Mesenchymal stem cell (in vitro differentiated cells and primary cell): Measurements from ENCODE around the gene ANKS1A.
A peak's percentile ranks its signal among the peaks of the same experiment; 100 is the strongest.

Experiments used
- DNase-seq: peaks from one replicate; pipeline ENCODE4 v3.0.0-alpha.2; 2013
- H2AFZ ChIP-seq: one replicate; pipeline ENCODE4 v1.6.1; 2013; ENCODE audit warnings: low read depth, mild to moderate bottlenecking, control low read depth, inconsistent platforms, low read length, moderate library complexity
- H2AK5ac ChIP-seq: 2 replicates; pipeline ENCODE4 v1.6.1; 2013; ENCODE audit warnings: low read length, moderate library complexity, mild to moderate bottlenecking, inconsistent platforms; ENCODE audit not compliant: severe bottlenecking
- H2BK120ac ChIP-seq: one replicate; pipeline ENCODE4 v1.6.1; 2013; ENCODE audit warnings: low read depth, mild to moderate bottlenecking, inconsistent platforms, low read length, moderate library complexity
- H2BK12ac ChIP-seq, 2 experiments: one replicate each; pipeline ENCODE4 v1.6.1; 2013; ENCODE audit warnings: inconsistent platforms in 2 of 2, low read length in 2 of 2, mild to moderate bottlenecking in 2 of 2, moderate library complexity in 2 of 2, control low read depth in 1 of 2
- H2BK15ac ChIP-seq: one replicate; pipeline ENCODE4 v1.6.1; 2013; ENCODE audit warnings: mild to moderate bottlenecking, low read depth, inconsistent platforms; ENCODE audit not compliant: poor library complexity, severe bottlenecking
- H2BK5ac ChIP-seq: 2 replicates; pipeline ENCODE4 v1.6.1; 2013; ENCODE audit warnings: low read depth, mild to moderate bottlenecking, low read length, control low read depth, inconsistent platforms; ENCODE audit not compliant: poor library complexity, severe bottlenecking
- H3K14ac ChIP-seq, 2 experiments: one replicate each; pipeline ENCODE4 v1.6.1; 2013; ENCODE audit warnings: inconsistent platforms in 2 of 2, low read length in 2 of 2, control low read depth in 1 of 2, mild to moderate bottlenecking in 1 of 2, moderate library complexity in 1 of 2
- H3K18ac ChIP-seq, 2 experiments: one replicate each; pipeline ENCODE4 v1.6.1; 2013; ENCODE audit warnings: inconsistent platforms in 2 of 2, low read length in 2 of 2, control low read depth in 1 of 2, low read depth in 1 of 2, mild to moderate bottlenecking in 1 of 2
- H3K23ac ChIP-seq, 2 experiments: one replicate each; pipeline ENCODE4 v1.6.1; 2013; ENCODE audit warnings: inconsistent platforms in 2 of 2, low read length in 2 of 2, mild to moderate bottlenecking in 2 of 2, moderate library complexity in 2 of 2, control low read depth in 1 of 2
- H3K27ac ChIP-seq: 2 replicates; pipeline ENCODE4 v1.5.1; 2013; ENCODE audit warnings: mild to moderate bottlenecking, moderate library complexity, low read length, control low read depth, inconsistent platforms; ENCODE audit not compliant: poor library complexity, severe bottlenecking
- H3K27me3 ChIP-seq, 2 experiments: 2 replicates each; pipeline versions ENCODE4 v1.6.1 to v1.7.0; 2013; ENCODE audit warnings: low read length in 2 of 2, mild to moderate bottlenecking in 2 of 2, moderate library complexity in 2 of 2, control low read depth in 1 of 2, inconsistent platforms in 1 of 2; ENCODE audit not compliant: control insufficient read depth in 1 of 2, insufficient read depth in 1 of 2
- H3K36me3 ChIP-seq, 2 experiments: 2 replicates each; pipeline versions ENCODE4 v1.6.1 to v1.7.0; 2013; ENCODE audit warnings: low read length in 2 of 2, control low read depth in 1 of 2, inconsistent platforms in 1 of 2, low read depth in 1 of 2, mild to moderate bottlenecking in 1 of 2; ENCODE audit not compliant: insufficient read depth in 2 of 2, control insufficient read depth in 1 of 2
- H3K4ac ChIP-seq, 2 experiments: one replicate each; pipeline ENCODE4 v1.6.1; 2013; ENCODE audit warnings: inconsistent platforms in 2 of 2, low read length in 2 of 2, mild to moderate bottlenecking in 2 of 2, moderate library complexity in 2 of 2, control low read depth in 1 of 2, low read depth in 1 of 2
- H3K4me1 ChIP-seq: 2 replicates; pipeline ENCODE4 v1.6.1; 2013; ENCODE audit warnings: low read depth, low read length, control low read depth; ENCODE audit not compliant: control insufficient read depth, insufficient read depth
- H3K4me2 ChIP-seq: 2 replicates; pipeline ENCODE4 v1.6.1; 2013; ENCODE audit warnings: low read length, mild to moderate bottlenecking, inconsistent platforms; ENCODE audit not compliant: poor library complexity, severe bottlenecking
- H3K4me3 ChIP-seq, 2 experiments: 2 replicates each; pipeline versions ENCODE4 v1.5.1 to v1.7.0; 2013; ENCODE audit warnings: low read length in 2 of 2, mild to moderate bottlenecking in 2 of 2, control low read depth in 1 of 2, low read depth in 1 of 2; ENCODE audit not compliant: insufficient read depth in 1 of 2
- H3K79me1 ChIP-seq: replicated peaks from 2 replicates; pipeline ENCODE4 v1.6.1; 2013; ENCODE audit warnings: mild to moderate bottlenecking, control low read depth, low read length, inconsistent platforms; ENCODE audit not compliant: poor library complexity, severe bottlenecking
- H3K9ac ChIP-seq: 2 replicates; pipeline ENCODE4 v1.7.0; 2013; ENCODE audit warnings: mild to moderate bottlenecking, low read length, moderate library complexity
- H3K9me3 ChIP-seq: 2 replicates; pipeline ENCODE4 v1.7.0; 2013; ENCODE audit warnings: mild to moderate bottlenecking, low read length; ENCODE audit not compliant: control insufficient read depth
- H4K8ac ChIP-seq: one replicate; pipeline ENCODE4 v1.6.1; 2013; ENCODE audit warnings: inconsistent platforms, mild to moderate bottlenecking, low read length, moderate library complexity
- H4K91ac ChIP-seq: one replicate; pipeline ENCODE4 v1.6.1; 2013; ENCODE audit warnings: mild to moderate bottlenecking, low read length, inconsistent platforms
- WGBS: methylation state at CpG from one replicate; pipeline ENCODE4 v1.1.7; 2013; ENCODE audit warnings: mixed read lengths; 5-methylcytosine and 5-hydroxymethylcytosine counted together

The ANKS1A gene

DNA sequence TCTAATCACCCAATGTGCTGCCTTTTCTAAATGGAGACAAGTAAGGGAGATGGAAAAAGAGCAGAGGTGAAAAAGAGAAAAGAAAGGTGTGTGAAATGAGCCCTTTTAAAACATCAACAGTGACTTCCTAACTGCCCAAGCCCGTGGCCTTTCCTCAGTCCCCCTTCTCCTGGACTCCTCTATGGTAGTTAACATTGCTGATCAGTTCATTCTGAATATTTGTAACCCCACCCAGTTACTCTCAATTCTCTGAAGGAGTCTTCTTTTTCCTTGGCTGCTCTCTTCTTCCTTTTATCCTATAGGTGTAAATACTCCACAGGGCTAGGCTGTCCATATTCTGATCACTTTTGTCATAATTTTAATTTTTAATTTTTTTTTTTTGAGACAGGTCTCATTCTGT lies 28.3 kb upstream of the ANKS1A start:
- Histone ChIP-seq H2AFZ (no peak overlapping the region), H2BK12ac (no peak overlapping the region), H3K4me1 (no peaks in the 10 kb centered on the region), H3K23ac (no peak overlapping the region), H4K8ac (no peak overlapping the region), H2AK5ac (no peak overlapping the region), H2BK120ac (no peak overlapping the region), H3K14ac (no peak overlapping the region), H3K4ac (no peak overlapping the region), H3K79me1 (no peaks in the 10 kb centered on the region), H3K27me3 (no peaks in the 10 kb centered on the region), H3K27ac (no peak overlapping the region), H3K18ac (no peak overlapping the region), H2BK5ac (no peak overlapping the region), H2BK15ac (no peak overlapping the region), H3K4me2 (no peak overlapping the region), H4K91ac (no peak overlapping the region), H3K9me3 (no peaks in the 10 kb centered on the region), H3K9ac (no peak overlapping the region), H3K4me3 (no peak overlapping the region), H3K36me3 (peaks cover 23 to 46% of the 10 kb centered on the region in 2 experiments)
- no peak for DNase-seq
- WGBS: 92% methylated on average over 1 of the region's 1 CpG

- no peaks in the 10 kb centered on the region for H3K27me3 ChIP-seq
- H4K91ac ChIP-seq: no peak overlapping the region
- H2BK15ac ChIP-seq: no peak overlapping the region
- H2AFZ ChIP-seq: no peak overlapping the region
- no peak overlapping the region for H3K14ac ChIP-seq
- H3K4ac ChIP-seq: no peak overlapping the region
- H3K9ac ChIP-seq: no peak overlapping the region
- H3K9me3 ChIP-seq: no peaks in the 10 kb centered on the region
- no peak overlapping the region for H3K4me2 ChIP-seq
- H2BK12ac ChIP-seq: no peak overlapping the region
- DNase-seq: no peak
- no peak overlapping the region for H3K27ac ChIP-seq
- no peak overlapping the region for H2BK120ac ChIP-seq
- H3K4me3 ChIP-seq: no peak overlapping the region
- H3K18ac ChIP-seq: no peak overlapping the region
- H3K23ac ChIP-seq: no peak overlapping the region
- peaks cover 8 to 22% of the 10 kb centered on the region in 2 experiments for H3K36me3 ChIP-seq
- H3K79me1 ChIP-seq: no peaks in the 10 kb centered on the region
- no peak overlapping the region for H2AK5ac ChIP-seq
- WGBS: 82% methylated on average over 4 of the region's 4 CpGs
- no peak overlapping the region for H2BK5ac ChIP-seq
- H4K8ac ChIP-seq: no peak overlapping the region
- H3K4me1 ChIP-seq: no peaks in the 10 kb centered on the region
These were observed 25.0 kb upstream of the ANKS1A start for GRCh38 chr6:34864007-34864406.

- H3K27ac ChIP-seq: no peak overlapping the region
These were observed 23.9 kb upstream of the ANKS1A start for GRCh38 chr6:34865107-34865506.

DNA sequence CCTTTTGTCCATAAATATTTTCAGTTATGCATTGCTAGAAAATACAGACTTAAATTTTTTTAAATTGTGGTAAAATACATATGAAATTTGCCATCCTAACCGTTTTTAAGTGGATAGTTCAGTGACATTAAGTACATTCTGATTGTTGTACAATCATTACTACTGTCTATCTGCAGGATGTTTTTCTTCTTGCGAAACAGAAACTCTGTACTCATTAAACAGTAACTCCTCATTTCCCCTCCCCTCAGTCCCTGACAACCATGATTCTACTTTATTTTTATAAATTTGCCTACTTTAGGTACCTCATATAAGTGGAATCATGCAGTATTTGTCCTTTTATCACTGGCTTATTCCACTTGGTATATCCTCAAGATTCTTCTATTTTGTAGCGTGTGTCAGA lies 22.5 kb upstream of the ANKS1A start:
- WGBS: 86% methylated on average over 1 of the region's 3 CpGs
- Histone ChIP-seq H2BK15ac (no peak overlapping the region), H4K8ac (no peak overlapping the region), H3K4me1 (no peaks in the 10 kb centered on the region), H3K23ac (no peak overlapping the region), H3K4ac (no peak overlapping the region), H3K4me3 (no peak overlapping the region), H3K79me1 (no peaks in the 10 kb centered on the region), H2BK12ac (no peak overlapping the region), H2AK5ac (no peak overlapping the region), H3K27ac (no peak overlapping the region), H3K27me3 (no peaks in the 10 kb centered on the region), H4K91ac (no peak overlapping the region), H3K9ac (no peak overlapping the region), H2BK5ac (no peak overlapping the region), H3K14ac (no peak overlapping the region), H3K9me3 (no peaks in the 10 kb centered on the region), H2AFZ (no peak overlapping the region), H2BK120ac (no peak overlapping the region), H3K36me3 (peaks cover 10 to 33% of the 10 kb centered on the region in 2 experiments), H3K4me2 (no peak overlapping the region), H3K18ac (no peak overlapping the region)
- DNase-seq: no peak

More at GRCh38 chr6:34865107-34865506, 23.9 kb upstream of the ANKS1A start:
- no peak overlapping the region for H2BK5ac ChIP-seq
- H3K14ac ChIP-seq: no peak overlapping the region
- no peak overlapping the region for H2BK15ac ChIP-seq
- no peaks in the 10 kb centered on the region for H3K79me1 ChIP-seq
- H3K18ac ChIP-seq: no peak overlapping the region
- no peak overlapping the region for H3K4me3 ChIP-seq
- no peak overlapping the region for H3K23ac ChIP-seq
- H3K27me3 ChIP-seq: no peaks in the 10 kb centered on the region
- H2AFZ ChIP-seq: no peak overlapping the region
- H4K91ac ChIP-seq: no peak overlapping the region
- no peak overlapping the region for H2AK5ac ChIP-seq
- no peaks in the 10 kb centered on the region for H3K4me1 ChIP-seq
- peaks cover 4 to 19% of the 10 kb centered on the region in 2 experiments for H3K36me3 ChIP-seq
- no peak overlapping the region for H3K9ac ChIP-seq
- no peak overlapping the region for H3K4ac ChIP-seq
- no peak overlapping the region for H2BK12ac ChIP-seq
- no peaks in the 10 kb centered on the region for H3K9me3 ChIP-seq
- WGBS: 68% methylated on average over 2 of the region's 3 CpGs
- no peak overlapping the region for H4K8ac ChIP-seq
- DNase-seq: peak; percentile 74
- no peak overlapping the region for H2BK120ac ChIP-seq
- no peak overlapping the region for H3K4me2 ChIP-seq
